GM23338 (cell line): ENCODE data around the gene HOXA3. TPM values are rescaled to one million over a fixed set of nuclear protein-coding genes. Genes with fewer than 3 reads are reported as not detected.

ENCODE experiments used
- ATAC-seq: fragments of 200-7000 bp; cut with Tn5 transposase; 3 replicates; pipeline ENCODE4 v1.9.1; 2020
- DNase-seq: peaks from one replicate; pipeline ENCODE4 v3.0.0-alpha.2; 2015; ENCODE audit warnings: low spot score
- H2AFZ ChIP-seq: fragments of 200-600 bp; sonication (generic); 2 replicates; pipeline ENCODE4 v1.8.0; 2016; ENCODE audit warnings: antibody characterized with exemption, mild to moderate bottlenecking, moderate library complexity
- H3F3A ChIP-seq: fragments of 200-600 bp; sonication (generic); replicated peaks from 2 replicates; pipeline ENCODE4 v1.8.0; 2017; ENCODE audit warnings: antibody characterized with exemption, mixed run types, low read depth
- H3K27ac ChIP-seq: fragments of 200-600 bp; sonication (generic); 2 replicates; pipeline ENCODE4 v1.6.1; 2016; ENCODE audit warnings: low read depth
- H3K27me3 ChIP-seq: fragments of 200-600 bp; sonication (generic); 2 replicates; pipeline ENCODE4 v1.8.0; 2016; ENCODE audit warnings: mild to moderate bottlenecking, mixed run types, moderate library complexity; ENCODE audit not compliant: insufficient read depth
- H3K36me3 ChIP-seq: fragments of 200-600 bp; sonication (generic); 2 replicates; pipeline ENCODE4 v1.8.0; 2016; ENCODE audit warnings: mild to moderate bottlenecking; ENCODE audit not compliant: insufficient read depth
- H3K4me1 ChIP-seq: fragments of 200-600 bp; sonication (generic); 2 replicates; pipeline ENCODE4 v1.8.0; 2016; ENCODE audit warnings: mild to moderate bottlenecking, moderate library complexity; ENCODE audit not compliant: insufficient read depth
- H3K4me2 ChIP-seq: fragments of 200-600 bp; sonication (generic); 2 replicates; pipeline ENCODE4 v1.7.1; 2017; ENCODE audit warnings: mixed run types
- H3K4me3 ChIP-seq: fragments of 200-600 bp; sonication (generic); 2 replicates; pipeline ENCODE4 v1.6.1; 2016; ENCODE audit warnings: mixed run types
- H3K79me2 ChIP-seq: fragments of 200-600 bp; sonication (generic); replicated peaks from 2 replicates; pipeline ENCODE4 v1.8.0; 2017; ENCODE audit warnings: mild to moderate bottlenecking; ENCODE audit not compliant: insufficient read depth
- H3K9me2 ChIP-seq: fragments of 200-600 bp; sonication (generic); 2 replicates; pipeline ENCODE4 v1.8.0; 2017; ENCODE audit not compliant: insufficient read depth
- H4K20me1 ChIP-seq: fragments of 200-600 bp; sonication (generic); replicated peaks from 2 replicates; pipeline ENCODE4 v1.8.0; 2017; ENCODE audit warnings: mild to moderate bottlenecking; ENCODE audit not compliant: insufficient read depth
- H3K27ac Mint-ChIP-seq: 2 replicates; pipeline ENCODE4 v1.8.0; 2020; ENCODE audit warnings: inconsistent platforms, mild to moderate bottlenecking, moderate library complexity, mixed read lengths
- H3K27me3 Mint-ChIP-seq: 3 replicates; pipeline ENCODE4 v1.8.0; 2022; ENCODE audit warnings: low read depth, mild to moderate bottlenecking, moderate library complexity, mixed read lengths, inconsistent platforms; ENCODE audit not compliant: insufficient read depth, poor library complexity
- H3K36me3 Mint-ChIP-seq: 3 replicates; pipeline ENCODE4 v1.8.0; 2021; ENCODE audit warnings: low read depth, mild to moderate bottlenecking, inconsistent platforms, moderate library complexity, mixed read lengths
- H3K4me1 Mint-ChIP-seq: 3 replicates; pipeline ENCODE4 v1.8.0; 2020; ENCODE audit warnings: mild to moderate bottlenecking, inconsistent platforms, mixed read lengths
- H3K4me3 Mint-ChIP-seq: 3 replicates; pipeline ENCODE4 v1.8.0; 2021; ENCODE audit warnings: moderate library complexity, mild to moderate bottlenecking, inconsistent platforms, mixed read lengths
- H3K9me3 Mint-ChIP-seq: 3 replicates; pipeline ENCODE4 v1.8.0; 2020; ENCODE audit warnings: moderate library complexity, mild to moderate bottlenecking, inconsistent platforms, mixed read lengths
- EZH2 ChIP-seq: fragments of 200-600 bp; sonication (generic); IDR thresholded peaks from one replicate; pipeline ENCODE4 v1.8.0; 2017; ENCODE audit warnings: antibody characterized with exemption, mild to moderate bottlenecking, low read depth; ENCODE audit not compliant: unreplicated experiment
- POLR2AphosphoS5 ChIP-seq: IDR thresholded peaks from 2 replicates; pipeline ENCODE4 v1.6.1; 2016; ENCODE audit warnings: antibody characterized with exemption, low read depth
- polyA plus RNA-seq: library from polyadenylated mRNA; unstranded; fragments of >200 nt; fragmentation: Nextera tagmentation; extraction: Ambion mirVana; gene quantifications from 2 replicates; pipeline ENCODE4 v1.2.1, GENCODE V29; 2016
- total RNA-seq: library from RNA; depleted of rRNA; stranded (reverse); fragments of >200 nt; shearing (Covaris generic); gene quantifications from 2 replicates; pipeline ENCODE4 v1.2.3, GENCODE V29; 2014
- TF ChIP-seq, protein P1 (sequence below): fragments of 250-450 bp; sonication (Bioruptor Pico); IDR thresholded peaks from 2 replicates; pipeline ENCODE4 v1.5.0; 2020; ENCODE audit warnings: mild to moderate bottlenecking, moderate library complexity
- TF ChIP-seq, protein P2 (sequence below), 2 experiments: fragments of 200-600 bp in 1 of 2; sonication (generic) in 1 of 2; conservative IDR thresholded peaks; 2 replicates each; pipeline versions ENCODE4 v1.5.1 to v1.6.1; 2016 to 2017; ENCODE audit warnings: antibody characterized with exemption in 2 of 2, low read depth in 2 of 2, mild to moderate bottlenecking in 2 of 2, moderate library complexity in 1 of 2

The HOXA3 gene
- total and polyA plus RNA-seq, 2 experiments from 2014 or later, result not detected

DNA sequence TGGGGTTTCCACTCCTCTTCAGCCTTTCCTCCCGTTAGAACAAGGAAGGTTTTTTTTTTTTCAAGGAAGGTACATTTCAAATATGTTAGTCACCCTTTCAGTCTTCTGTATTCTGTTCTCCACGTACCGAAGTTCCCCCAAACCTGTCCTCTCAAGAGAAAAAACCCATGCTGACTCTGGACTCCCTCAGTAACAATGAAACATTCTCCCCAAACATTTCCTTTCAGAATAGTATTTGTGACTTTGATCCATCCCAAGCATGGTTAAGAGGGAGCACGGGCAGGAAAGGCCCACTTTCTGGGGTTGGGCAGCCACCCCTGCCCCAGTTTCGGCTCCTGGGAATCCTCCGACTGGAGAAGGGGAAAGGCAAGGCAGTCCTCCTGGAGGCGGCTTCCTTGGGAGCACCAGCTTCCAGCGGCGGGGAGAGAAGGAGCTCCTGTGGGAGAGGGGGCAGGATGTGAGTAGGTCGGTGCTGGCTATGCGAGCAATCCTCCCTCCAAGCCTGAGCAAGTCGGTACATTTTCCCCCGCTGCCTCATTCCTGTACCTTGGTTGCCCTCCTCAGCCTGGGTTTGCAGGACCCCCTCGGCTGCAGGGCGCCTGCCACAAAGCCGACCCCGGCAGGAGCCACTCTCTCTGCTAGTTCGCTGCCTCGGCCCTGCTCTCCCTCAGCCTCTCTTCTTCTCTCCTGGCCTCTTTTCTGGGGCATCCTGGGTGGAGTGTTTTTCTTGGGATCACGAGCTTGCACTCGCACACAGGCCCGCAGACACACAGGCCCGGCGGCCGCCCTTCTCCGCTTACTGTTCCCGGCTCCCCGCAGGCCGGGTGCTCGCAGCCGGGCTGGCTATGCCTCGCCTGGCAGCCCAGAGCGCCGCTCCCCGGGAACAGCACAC lies 54.5 kb downstream of the HOXA3 start (continued):
- TF ChIP-seq, protein P1, sequence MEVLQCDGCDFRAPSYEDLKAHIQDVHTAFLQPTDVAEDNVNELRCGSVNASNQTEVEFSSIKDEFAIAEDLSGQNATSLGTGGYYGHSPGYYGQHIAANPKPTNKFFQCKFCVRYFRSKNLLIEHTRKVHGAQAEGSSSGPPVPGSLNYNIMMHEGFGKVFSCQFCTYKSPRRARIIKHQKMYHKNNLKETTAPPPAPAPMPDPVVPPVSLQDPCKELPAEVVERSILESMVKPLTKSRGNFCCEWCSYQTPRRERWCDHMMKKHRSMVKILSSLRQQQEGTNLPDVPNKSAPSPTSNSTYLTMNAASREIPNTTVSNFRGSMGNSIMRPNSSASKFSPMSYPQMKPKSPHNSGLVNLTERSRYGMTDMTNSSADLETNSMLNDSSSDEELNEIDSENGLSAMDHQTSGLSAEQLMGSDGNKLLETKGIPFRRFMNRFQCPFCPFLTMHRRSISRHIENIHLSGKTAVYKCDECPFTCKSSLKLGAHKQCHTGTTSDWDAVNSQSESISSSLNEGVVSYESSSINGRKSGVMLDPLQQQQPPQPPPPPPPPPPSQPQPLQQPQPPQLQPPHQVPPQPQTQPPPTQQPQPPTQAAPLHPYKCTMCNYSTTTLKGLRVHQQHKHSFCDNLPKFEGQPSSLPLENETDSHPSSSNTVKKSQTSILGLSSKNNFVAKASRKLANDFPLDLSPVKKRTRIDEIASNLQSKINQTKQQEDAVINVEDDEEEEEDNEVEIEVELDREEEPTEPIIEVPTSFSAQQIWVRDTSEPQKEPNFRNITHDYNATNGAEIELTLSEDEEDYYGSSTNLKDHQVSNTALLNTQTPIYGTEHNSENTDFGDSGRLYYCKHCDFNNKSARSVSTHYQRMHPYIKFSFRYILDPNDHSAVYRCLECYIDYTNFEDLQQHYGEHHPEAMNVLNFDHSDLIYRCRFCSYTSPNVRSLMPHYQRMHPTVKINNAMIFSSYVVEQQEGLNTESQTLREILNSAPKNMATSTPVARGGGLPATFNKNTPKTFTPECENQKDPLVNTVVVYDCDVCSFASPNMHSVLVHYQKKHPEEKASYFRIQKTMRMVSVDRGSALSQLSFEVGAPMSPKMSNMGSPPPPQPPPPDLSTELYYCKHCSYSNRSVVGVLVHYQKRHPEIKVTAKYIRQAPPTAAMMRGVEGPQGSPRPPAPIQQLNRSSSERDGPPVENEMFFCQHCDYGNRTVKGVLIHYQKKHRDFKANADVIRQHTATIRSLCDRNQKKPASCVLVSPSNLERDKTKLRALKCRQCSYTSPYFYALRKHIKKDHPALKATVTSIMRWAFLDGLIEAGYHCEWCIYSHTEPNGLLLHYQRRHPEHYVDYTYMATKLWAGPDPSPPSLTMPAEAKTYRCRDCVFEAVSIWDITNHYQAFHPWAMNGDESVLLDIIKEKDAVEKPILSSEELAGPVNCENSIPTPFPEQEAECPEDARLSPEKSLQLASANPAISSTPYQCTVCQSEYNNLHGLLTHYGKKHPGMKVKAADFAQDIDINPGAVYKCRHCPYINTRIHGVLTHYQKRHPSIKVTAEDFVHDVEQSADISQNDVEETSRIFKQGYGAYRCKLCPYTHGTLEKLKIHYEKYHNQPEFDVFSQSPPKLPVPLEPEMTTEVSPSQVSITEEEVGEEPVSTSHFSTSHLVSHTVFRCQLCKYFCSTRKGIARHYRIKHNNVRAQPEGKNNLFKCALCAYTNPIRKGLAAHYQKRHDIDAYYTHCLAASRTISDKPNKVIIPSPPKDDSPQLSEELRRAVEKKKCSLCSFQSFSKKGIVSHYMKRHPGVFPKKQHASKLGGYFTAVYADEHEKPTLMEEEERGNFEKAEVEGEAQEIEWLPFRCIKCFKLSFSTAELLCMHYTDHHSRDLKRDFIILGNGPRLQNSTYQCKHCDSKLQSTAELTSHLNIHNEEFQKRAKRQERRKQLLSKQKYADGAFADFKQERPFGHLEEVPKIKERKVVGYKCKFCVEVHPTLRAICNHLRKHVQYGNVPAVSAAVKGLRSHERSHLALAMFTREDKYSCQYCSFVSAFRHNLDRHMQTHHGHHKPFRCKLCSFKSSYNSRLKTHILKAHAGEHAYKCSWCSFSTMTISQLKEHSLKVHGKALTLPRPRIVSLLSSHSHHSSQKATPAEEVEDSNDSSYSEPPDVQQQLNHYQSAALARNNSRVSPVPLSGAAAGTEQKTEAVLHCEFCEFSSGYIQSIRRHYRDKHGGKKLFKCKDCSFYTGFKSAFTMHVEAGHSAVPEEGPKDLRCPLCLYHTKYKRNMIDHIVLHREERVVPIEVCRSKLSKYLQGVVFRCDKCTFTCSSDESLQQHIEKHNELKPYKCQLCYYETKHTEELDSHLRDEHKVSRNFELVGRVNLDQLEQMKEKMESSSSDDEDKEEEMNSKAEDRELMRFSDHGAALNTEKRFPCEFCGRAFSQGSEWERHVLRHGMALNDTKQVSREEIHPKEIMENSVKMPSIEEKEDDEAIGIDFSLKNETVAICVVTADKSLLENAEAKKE (CRISPR knock-in tag), result no peak
- TF ChIP-seq, protein P2, sequence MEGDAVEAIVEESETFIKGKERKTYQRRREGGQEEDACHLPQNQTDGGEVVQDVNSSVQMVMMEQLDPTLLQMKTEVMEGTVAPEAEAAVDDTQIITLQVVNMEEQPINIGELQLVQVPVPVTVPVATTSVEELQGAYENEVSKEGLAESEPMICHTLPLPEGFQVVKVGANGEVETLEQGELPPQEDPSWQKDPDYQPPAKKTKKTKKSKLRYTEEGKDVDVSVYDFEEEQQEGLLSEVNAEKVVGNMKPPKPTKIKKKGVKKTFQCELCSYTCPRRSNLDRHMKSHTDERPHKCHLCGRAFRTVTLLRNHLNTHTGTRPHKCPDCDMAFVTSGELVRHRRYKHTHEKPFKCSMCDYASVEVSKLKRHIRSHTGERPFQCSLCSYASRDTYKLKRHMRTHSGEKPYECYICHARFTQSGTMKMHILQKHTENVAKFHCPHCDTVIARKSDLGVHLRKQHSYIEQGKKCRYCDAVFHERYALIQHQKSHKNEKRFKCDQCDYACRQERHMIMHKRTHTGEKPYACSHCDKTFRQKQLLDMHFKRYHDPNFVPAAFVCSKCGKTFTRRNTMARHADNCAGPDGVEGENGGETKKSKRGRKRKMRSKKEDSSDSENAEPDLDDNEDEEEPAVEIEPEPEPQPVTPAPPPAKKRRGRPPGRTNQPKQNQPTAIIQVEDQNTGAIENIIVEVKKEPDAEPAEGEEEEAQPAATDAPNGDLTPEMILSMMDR (conservative IDR thresholded peaks at IDR 0.05; ENCODE audit: low read depth in 2 of 2), result peak in 1 of 2 experiments; percentile 31; a peak in 1 of 4 replicates
- TF ChIP-seq POLR2AphosphoS5, result no peak

DNA sequence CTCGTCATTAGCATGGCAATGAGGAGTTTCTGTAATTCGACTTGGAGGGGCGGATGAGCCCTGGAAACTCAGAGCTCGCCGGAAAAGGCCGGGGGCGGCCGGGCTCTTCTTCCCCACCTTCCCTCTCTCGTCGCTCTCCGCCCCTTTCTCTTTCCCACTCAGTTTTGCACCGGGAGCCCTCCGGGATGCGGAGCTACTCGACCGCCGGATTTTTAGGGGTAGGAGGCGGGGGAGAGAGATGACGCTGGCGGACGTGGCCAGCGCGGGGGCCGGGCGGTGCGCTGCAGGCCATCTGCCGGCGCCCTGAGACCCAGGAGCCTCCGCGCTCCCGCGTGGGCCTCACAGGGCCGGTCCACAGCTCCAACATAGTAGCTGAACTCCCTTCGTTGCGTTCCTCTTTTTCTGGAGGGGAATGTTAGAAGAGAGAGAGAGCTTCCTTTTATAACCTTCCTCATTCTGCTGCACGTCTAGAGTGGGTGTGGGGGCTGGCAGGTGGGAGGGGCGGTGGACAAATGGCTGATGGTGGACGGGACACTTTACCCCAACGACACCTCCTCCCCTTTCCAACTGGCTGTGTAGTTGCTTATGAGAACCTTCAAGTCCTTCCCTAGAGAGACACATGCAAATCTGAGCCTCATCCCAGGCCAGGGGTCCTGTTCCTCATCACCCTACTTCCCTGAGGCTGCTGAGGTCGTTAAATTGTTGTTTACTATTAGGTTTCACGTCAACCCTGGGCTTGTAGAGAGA lies 55.4 kb downstream of the HOXA3 start:
- ATAC-seq (no peak), DNase-seq (peak; percentile 47)
- Mint-ChIP-seq H3K36me3 (no peaks in the 10 kb centered on the region), H3K27me3 (peaks cover 100% of the 10 kb centered on the region), H3K4me1 (peaks cover 62% of the 10 kb centered on the region), H3K27ac (no peak overlapping the region), H3K9me3 (peaks cover 8% of the 10 kb centered on the region; the same call in 2 of the 3 replicates), H3K4me3 (peak overlapping the region; percentile 69)
- Histone ChIP-seq H3K27me3 (peaks cover 100% of the 10 kb centered on the region), H4K20me1 (peaks cover 58% of the 10 kb centered on the region), H3K4me3 (peak overlapping the region; percentile 60), H2AFZ (peak overlapping the region; percentile 60; the same call in 1 of the 2 replicates), H3K9me2 (no peaks in the 10 kb centered on the region), H3K4me2 (peak overlapping the region; percentile 84), H3K4me1 (peaks cover 67% of the 10 kb centered on the region), H3K79me2 (no peaks in the 10 kb centered on the region), H3F3A (peaks cover 55% of the 10 kb centered on the region), H3K36me3 (no peaks in the 10 kb centered on the region), H3K27ac (no peak overlapping the region)
- TF ChIP-seq EZH2, result peak; percentile 68
- TF ChIP-seq, protein P1 (CRISPR knock-in tag), result no peak
